Stimulated activated naive CD8-positive, alpha-beta T cell treated with anti-CD3 and anti-CD28 coated beads, Interleukin-15, Interleukin-2, amounts not matched to agents 100 ng/mL and 50 ng/mL, for 24 hours (primary cell): ENCODE data around the gene HAT1.

Source experiments
- H3K27ac Mint-ChIP-seq: one replicate; pipeline ENCODE4 v1.8.0; 2021; ENCODE audit warnings: mild to moderate bottlenecking, mixed read lengths
- H3K27me3 Mint-ChIP-seq: one replicate; pipeline ENCODE4 v1.8.0; 2021; ENCODE audit warnings: mixed read lengths
- H3K36me3 Mint-ChIP-seq: one replicate; pipeline ENCODE4 v1.8.0; 2021; ENCODE audit warnings: low read depth, mixed read lengths
- H3K4me1 Mint-ChIP-seq: one replicate; pipeline ENCODE4 v1.8.0; 2021; ENCODE audit warnings: low read depth, mixed read lengths
- H3K4me3 Mint-ChIP-seq: one replicate; pipeline ENCODE4 v1.8.0; 2021; ENCODE audit warnings: mild to moderate bottlenecking, mixed read lengths
- H3K9me3 Mint-ChIP-seq: one replicate; pipeline ENCODE4 v1.8.0; 2021; ENCODE audit warnings: mixed read lengths

Gene HAT1

GRCh38 chr2:171952276-171952675 lies 30.0 kb downstream of the HAT1 start:
- H3K27ac Mint-ChIP-seq, result no peak overlapping the region
- no peak overlapping the region for H3K4me3 Mint-ChIP-seq
- H3K36me3 Mint-ChIP-seq, result peaks cover 37% of the 10 kb centered on the region
- H3K9me3 Mint-ChIP-seq, result no peaks in the 10 kb centered on the region
- H3K4me1 Mint-ChIP-seq, result peaks cover 17% of the 10 kb centered on the region
- no peaks in the 10 kb centered on the region for H3K27me3 Mint-ChIP-seq

GRCh38 chr2:171952748-171953147 lies 30.5 kb downstream of the HAT1 start:
- H3K9me3 Mint-ChIP-seq, result no peaks in the 10 kb centered on the region
- no peak overlapping the region for H3K27ac Mint-ChIP-seq
- H3K4me3 Mint-ChIP-seq, result no peak overlapping the region
- peaks cover 37% of the 10 kb centered on the region for H3K36me3 Mint-ChIP-seq
- peaks cover 17% of the 10 kb centered on the region for H3K4me1 Mint-ChIP-seq
- no peaks in the 10 kb centered on the region for H3K27me3 Mint-ChIP-seq

GRCh38 chr2:171956135-171956825 lies 34.0 kb downstream of the HAT1 start:
- H3K4me3 Mint-ChIP-seq, result no peak overlapping the region
- H3K9me3 Mint-ChIP-seq, result no peaks in the 10 kb centered on the region
- H3K27ac Mint-ChIP-seq, result no peak overlapping the region
- H3K4me1 Mint-ChIP-seq, result peaks cover 17% of the 10 kb centered on the region
- peaks cover 28% of the 10 kb centered on the region for H3K36me3 Mint-ChIP-seq
- no peaks in the 10 kb centered on the region for H3K27me3 Mint-ChIP-seq

- H3K27me3 Mint-ChIP-seq, result no peaks in the 10 kb centered on the region
- no peaks in the 10 kb centered on the region for H3K9me3 Mint-ChIP-seq
- H3K4me1 Mint-ChIP-seq, result peaks cover 17% of the 10 kb centered on the region
- peaks cover 35% of the 10 kb centered on the region for H3K36me3 Mint-ChIP-seq
- H3K4me3 Mint-ChIP-seq, result no peak overlapping the region
- no peak overlapping the region for H3K27ac Mint-ChIP-seq
Observed at GRCh38 chr2:171957061-171957460, 34.8 kb downstream of the HAT1 start.

DNA sequence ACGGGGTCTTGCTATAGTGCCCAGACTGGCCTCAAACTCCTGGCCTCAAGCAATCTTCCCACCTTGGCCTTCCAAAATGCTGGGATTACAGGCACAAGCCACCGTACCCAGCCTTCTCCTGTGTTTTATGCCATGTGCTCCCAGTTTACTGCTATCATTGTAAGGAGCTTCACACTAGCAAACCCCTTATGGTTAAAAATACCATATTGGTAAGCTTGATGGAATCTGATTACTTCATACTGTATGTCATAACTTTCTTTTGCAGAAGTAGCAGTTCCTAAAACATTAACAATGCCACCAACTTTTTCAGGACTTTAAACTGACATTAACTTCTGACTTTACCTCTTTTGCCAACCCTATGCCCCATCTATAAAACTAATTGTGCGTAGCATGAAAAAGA lies 36.2 kb downstream of the HAT1 start:
- Mint-ChIP-seq H3K4me1 (peaks cover 24% of the 10 kb centered on the region), H3K36me3 (peaks cover 35% of the 10 kb centered on the region), H3K4me3 (no peak overlapping the region), H3K9me3 (no peaks in the 10 kb centered on the region), H3K27ac (no peak overlapping the region), H3K27me3 (no peaks in the 10 kb centered on the region)

GRCh38 chr2:171959998-171960397 lies 37.7 kb downstream of the HAT1 start:
- no peak overlapping the region for H3K27ac Mint-ChIP-seq
- H3K27me3 Mint-ChIP-seq, result no peaks in the 10 kb centered on the region
- peaks cover 26% of the 10 kb centered on the region for H3K36me3 Mint-ChIP-seq
- H3K9me3 Mint-ChIP-seq, result no peaks in the 10 kb centered on the region
- no peak overlapping the region for H3K4me3 Mint-ChIP-seq
- H3K4me1 Mint-ChIP-seq, result peaks cover 18% of the 10 kb centered on the region

DNA sequence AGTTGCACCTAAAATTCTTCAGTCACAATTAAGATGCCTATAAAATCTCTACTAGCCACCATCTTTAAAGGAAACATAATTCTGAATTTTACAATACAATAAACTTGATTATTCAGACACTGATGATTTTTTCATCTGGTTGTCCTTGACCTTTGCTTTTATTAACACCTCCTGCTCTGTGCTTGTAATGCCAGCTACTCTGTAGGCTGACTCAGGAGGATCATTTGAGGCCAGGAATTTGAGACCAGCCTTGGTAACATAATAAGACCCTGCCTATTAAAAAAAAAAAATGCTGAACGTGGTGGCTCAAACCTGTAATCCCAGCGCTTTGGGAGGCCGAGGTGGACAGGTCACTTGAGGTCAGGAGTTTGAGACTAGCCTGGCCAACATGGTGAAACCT lies 38.3 kb downstream of the HAT1 start:
- Mint-ChIP-seq H3K4me3 (no peak overlapping the region), H3K4me1 (peaks cover 17% of the 10 kb centered on the region), H3K9me3 (no peaks in the 10 kb centered on the region), H3K27me3 (no peaks in the 10 kb centered on the region), H3K36me3 (peaks cover 29% of the 10 kb centered on the region), H3K27ac (no peak overlapping the region)

DNA sequence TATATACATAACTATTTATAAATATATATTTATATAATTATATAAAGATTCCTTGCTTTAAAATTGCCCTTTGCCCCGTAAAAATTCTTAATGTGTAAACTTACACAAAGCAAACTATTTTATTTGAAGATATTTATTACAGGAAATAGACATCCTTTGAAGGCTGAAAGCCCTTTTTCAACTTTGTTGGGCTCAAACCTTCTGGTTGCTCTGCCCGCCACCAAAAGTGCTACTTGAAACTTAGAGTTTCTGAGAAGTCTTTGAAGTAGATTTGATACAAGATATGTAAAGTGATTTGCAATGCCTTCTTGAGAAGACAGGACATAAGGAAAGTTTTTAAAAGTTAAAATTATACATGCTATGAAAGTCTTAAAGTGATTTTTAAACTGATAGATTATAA lies 40.9 kb downstream of the HAT1 start:
- H3K4me1 Mint-ChIP-seq, result peaks cover 13% of the 10 kb centered on the region
- H3K36me3 Mint-ChIP-seq, result peaks cover 39% of the 10 kb centered on the region
- H3K27me3 Mint-ChIP-seq, result no peaks in the 10 kb centered on the region
- H3K27ac Mint-ChIP-seq, result no peak overlapping the region
- no peaks in the 10 kb centered on the region for H3K9me3 Mint-ChIP-seq
- H3K4me3 Mint-ChIP-seq, result no peak overlapping the region

DNA sequence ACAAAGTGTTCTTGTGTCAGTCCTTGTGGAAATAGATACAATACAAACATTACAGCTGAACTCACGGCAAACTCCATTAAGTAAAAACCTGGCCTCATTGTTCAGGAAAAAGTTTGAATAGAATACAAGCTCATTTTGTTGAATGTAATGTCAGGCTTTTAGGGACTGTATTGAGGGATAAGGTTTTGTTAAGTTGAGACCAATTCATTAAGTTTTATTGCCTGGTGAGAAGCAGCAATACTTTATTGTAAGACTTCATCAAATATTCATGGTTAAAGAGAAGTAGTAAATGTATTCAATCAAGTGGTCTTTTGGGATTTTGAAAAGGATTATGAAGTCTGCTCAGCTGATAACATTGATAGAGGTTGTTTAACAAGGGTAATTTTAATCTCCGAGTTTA lies 42.0 kb downstream of the HAT1 start:
- Mint-ChIP-seq H3K9me3 (no peaks in the 10 kb centered on the region), H3K27ac (no peak overlapping the region), H3K4me1 (peaks cover 13% of the 10 kb centered on the region), H3K36me3 (peaks cover 42% of the 10 kb centered on the region), H3K4me3 (no peak overlapping the region), H3K27me3 (no peaks in the 10 kb centered on the region)

DNA sequence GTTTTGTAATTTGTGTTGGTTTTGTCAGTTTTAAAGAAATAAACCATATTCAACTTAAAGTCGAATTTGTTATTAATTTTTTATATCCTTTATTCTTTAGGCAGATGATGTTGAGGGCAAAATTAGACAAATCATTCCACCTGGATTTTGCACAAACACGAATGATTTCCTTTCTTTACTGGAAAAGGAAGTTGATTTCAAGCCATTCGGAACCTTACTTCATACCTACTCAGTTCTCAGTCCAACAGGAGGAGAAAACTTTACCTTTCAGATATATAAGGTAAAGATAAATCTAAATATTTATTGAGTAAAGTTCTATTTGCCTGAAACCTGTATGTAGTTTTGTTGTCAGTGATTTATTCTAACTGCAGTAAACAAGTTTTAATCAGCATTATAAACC lies 43.0 kb downstream of the HAT1 start:
- no peaks in the 10 kb centered on the region for H3K27me3 Mint-ChIP-seq
- H3K36me3 Mint-ChIP-seq, result peaks cover 47% of the 10 kb centered on the region
- no peak overlapping the region for H3K4me3 Mint-ChIP-seq
- H3K9me3 Mint-ChIP-seq, result no peaks in the 10 kb centered on the region
- no peak overlapping the region for H3K27ac Mint-ChIP-seq
- peaks cover 13% of the 10 kb centered on the region for H3K4me1 Mint-ChIP-seq

DNA sequence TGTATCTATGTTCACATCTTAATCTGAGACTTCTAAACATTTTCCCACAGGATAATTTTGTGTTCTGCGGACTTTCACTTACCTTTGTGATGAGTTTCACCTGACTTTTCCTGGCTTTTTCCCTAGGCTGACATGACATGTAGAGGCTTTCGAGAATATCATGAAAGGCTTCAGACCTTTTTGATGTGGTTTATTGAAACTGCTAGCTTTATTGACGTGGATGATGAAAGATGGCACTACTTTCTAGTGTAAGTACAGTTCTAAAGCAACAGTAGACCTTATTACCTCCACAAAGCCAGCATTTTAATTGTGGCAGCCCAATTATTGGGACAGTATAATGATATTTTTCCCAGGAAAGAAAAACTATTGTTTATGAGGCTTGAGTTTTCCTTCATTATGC lies 43.4 kb downstream of the HAT1 start:
- H3K4me1 Mint-ChIP-seq, result peaks cover 13% of the 10 kb centered on the region

GRCh38 chr2:171966235-171966634 lies 44.0 kb downstream of the HAT1 start:
- Mint-ChIP-seq H3K27ac (no peak overlapping the region), H3K4me1 (peaks cover 13% of the 10 kb centered on the region), H3K36me3 (peaks cover 48% of the 10 kb centered on the region), H3K4me3 (no peak overlapping the region), H3K27me3 (no peaks in the 10 kb centered on the region), H3K9me3 (no peaks in the 10 kb centered on the region)

More for the DNA sequence above, 43.4 kb downstream of the HAT1 start:
- Mint-ChIP-seq H3K27ac (no peak overlapping the region), H3K27me3 (no peaks in the 10 kb centered on the region), H3K36me3 (peaks cover 47% of the 10 kb centered on the region), H3K9me3 (no peaks in the 10 kb centered on the region), H3K4me3 (no peak overlapping the region)

DNA sequence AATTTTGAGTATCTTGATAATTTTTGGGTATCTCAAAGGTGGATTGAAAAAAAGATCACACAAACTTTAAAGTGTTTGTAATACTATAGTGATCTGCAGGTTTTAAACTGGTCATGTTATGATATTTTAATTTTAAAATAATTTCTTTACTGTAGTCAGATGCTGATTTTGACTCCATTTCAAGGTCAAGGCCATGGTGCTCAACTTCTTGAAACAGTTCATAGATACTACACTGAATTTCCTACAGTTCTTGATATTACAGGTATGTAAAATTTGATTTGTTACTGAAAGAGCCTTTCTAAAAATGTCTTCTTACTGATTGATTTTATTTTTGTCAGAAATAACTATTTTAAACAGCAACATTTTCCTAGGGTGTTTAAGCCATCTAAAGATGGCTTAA lies 44.4 kb downstream of the HAT1 start:
- peaks cover 48% of the 10 kb centered on the region for H3K36me3 Mint-ChIP-seq

GRCh38 chr2:171968509-171968908 lies 46.2 kb downstream of the HAT1 start:
- H3K4me1 Mint-ChIP-seq, result peaks cover 6% of the 10 kb centered on the region
- no peaks in the 10 kb centered on the region for H3K9me3 Mint-ChIP-seq
- H3K27ac Mint-ChIP-seq, result no peak overlapping the region
- H3K27me3 Mint-ChIP-seq, result no peaks in the 10 kb centered on the region
- H3K4me3 Mint-ChIP-seq, result no peak overlapping the region
- peaks cover 59% of the 10 kb centered on the region for H3K36me3 Mint-ChIP-seq

More for the DNA sequence above, 44.4 kb downstream of the HAT1 start:
- peaks cover 13% of the 10 kb centered on the region for H3K4me1 Mint-ChIP-seq
- no peaks in the 10 kb centered on the region for H3K9me3 Mint-ChIP-seq
- no peak overlapping the region for H3K4me3 Mint-ChIP-seq
- no peaks in the 10 kb centered on the region for H3K27me3 Mint-ChIP-seq
- no peak overlapping the region for H3K27ac Mint-ChIP-seq

DNA sequence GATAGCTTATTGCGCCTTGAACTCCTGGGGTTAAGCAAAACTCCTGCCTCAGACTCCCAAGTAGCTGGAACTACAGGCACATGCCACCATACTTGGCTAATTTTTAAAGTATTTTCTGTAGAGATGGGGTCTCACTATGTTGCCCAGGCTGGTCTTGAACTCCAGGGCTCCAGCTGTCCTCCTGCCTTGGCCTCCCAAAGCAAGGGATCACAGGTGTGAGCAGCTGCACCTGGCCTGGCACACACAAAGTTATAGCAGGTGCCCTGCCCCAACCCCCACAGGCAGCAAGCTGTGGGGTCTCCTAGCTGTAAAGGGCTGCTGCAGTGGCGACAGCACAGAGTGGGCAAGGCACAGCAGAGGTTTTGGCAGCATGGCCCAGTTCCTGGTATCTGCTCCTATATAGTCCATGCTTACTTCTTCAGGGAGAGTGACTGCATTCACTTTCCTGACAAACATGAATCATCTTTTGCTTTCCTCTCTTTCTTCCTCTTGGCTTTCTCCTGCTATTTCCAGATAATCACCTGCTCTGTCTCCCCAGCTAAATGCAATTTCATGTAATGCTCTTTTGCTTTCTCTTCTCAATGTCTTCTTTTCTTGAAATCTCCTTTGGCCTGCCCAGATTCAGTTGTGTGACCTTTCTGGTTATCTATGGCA lies 50.2 kb downstream of the HAT1 start:
- Mint-ChIP-seq H3K9me3 (no peaks in the 10 kb centered on the region), H3K4me3 (no peak overlapping the region), H3K4me1 (no peaks in the 10 kb centered on the region), H3K27me3 (no peaks in the 10 kb centered on the region), H3K27ac (no peak overlapping the region), H3K36me3 (peaks cover 61% of the 10 kb centered on the region)

DNA sequence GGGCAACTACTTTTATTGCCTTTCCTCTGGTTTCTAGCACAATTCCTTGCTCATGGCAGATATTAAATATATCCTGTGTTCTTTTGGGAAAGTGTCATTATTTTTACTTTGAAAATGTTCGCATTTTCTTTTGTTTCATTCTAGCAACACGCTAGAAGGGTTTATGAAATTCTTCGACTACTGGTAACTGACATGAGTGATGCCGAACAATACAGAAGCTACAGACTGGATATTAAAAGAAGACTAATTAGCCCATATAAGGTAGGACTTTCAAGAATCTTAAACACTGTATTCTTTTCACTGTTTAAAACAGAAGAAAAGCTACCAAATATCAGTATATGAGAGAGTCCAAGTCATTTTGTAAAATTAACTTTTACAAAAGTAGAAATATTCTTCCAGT lies 56.8 kb downstream of the HAT1 start:
- Mint-ChIP-seq H3K27ac (no peak overlapping the region), H3K36me3 (peaks cover 75% of the 10 kb centered on the region), H3K9me3 (no peaks in the 10 kb centered on the region), H3K4me3 (no peak overlapping the region), H3K4me1 (no peaks in the 10 kb centered on the region), H3K27me3 (no peaks in the 10 kb centered on the region)
